ENCODE data around the gene SLC4A11.

DNA sequence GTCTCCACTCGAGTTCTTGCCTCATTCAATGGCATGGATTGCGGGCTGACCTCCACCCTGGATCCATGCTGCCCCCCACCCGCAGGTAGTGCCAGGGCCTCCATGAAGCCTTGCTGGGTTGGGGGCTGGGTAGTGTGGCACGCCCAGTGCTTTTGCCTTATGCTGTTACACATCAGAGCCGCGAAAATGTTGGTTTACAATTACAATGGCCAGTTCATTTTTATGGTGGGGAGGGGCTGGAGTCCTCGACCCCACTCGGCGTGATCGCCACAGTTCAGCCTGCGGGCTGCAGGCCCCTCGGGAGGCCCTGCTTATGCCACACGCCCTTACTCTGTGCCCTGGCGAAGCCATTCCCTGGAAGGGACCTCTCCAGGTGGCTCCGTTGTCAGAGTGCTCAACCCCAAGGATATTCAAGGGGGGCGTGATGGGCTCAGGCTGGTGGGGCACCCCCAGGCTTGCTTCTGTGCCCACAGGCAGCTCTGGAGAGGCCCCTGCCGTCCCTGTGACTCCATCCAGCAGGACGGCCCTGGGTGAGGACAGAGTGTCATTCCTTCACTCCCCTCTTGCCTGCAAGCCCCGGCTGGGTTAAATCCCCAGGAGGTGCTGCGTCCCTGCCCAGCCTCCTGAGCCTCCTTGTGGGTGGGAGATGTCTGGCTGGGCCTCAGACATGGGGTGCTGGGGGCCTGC, 14.9 kb downstream of the SLC4A11 start:
- TF ChIP-seq, protein P1, sequence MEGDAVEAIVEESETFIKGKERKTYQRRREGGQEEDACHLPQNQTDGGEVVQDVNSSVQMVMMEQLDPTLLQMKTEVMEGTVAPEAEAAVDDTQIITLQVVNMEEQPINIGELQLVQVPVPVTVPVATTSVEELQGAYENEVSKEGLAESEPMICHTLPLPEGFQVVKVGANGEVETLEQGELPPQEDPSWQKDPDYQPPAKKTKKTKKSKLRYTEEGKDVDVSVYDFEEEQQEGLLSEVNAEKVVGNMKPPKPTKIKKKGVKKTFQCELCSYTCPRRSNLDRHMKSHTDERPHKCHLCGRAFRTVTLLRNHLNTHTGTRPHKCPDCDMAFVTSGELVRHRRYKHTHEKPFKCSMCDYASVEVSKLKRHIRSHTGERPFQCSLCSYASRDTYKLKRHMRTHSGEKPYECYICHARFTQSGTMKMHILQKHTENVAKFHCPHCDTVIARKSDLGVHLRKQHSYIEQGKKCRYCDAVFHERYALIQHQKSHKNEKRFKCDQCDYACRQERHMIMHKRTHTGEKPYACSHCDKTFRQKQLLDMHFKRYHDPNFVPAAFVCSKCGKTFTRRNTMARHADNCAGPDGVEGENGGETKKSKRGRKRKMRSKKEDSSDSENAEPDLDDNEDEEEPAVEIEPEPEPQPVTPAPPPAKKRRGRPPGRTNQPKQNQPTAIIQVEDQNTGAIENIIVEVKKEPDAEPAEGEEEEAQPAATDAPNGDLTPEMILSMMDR (IDR thresholded peaks at IDR 0.05; ENCODE audit: poor library complexity, severe bottlenecking): no peak
- TF ChIP-seq EZH2 (IDR thresholded peaks at IDR 0.05; ENCODE audit: borderline replicate concordance, insufficient read depth, low read length, poor library complexity, severe bottlenecking): no peak
